Vagina (tissue), 2 donors: ENCODE results near the gene ARHGEF12. TPM values are rescaled to one million over a fixed set of nuclear protein-coding genes. Genes with fewer than 3 reads are reported as not detected.

Source experiments
- DNase-seq, 2 donors: peaks; one replicate each; pipeline ENCODE4 v3.0.0-alpha.2; 2017; ENCODE audit errors: extremely low spot score in 2 of 2
- H3K27ac ChIP-seq: fragments of 200-600 bp; sonication (generic); one replicate; pipeline ENCODE4 v1.5.1; 2019
- H3K27me3 ChIP-seq: fragments of 200-600 bp; sonication (generic); one replicate; pipeline ENCODE4 v1.5.1; 2019
- H3K36me3 ChIP-seq, 2 donors: fragments of 200-600 bp; sonication (generic); one replicate each; pipeline ENCODE4 v1.5.1; 2017 to 2019
- H3K4me1 ChIP-seq: fragments of 200-600 bp; sonication (generic); one replicate; pipeline ENCODE4 v1.5.1; 2019
- H3K4me3 ChIP-seq, 2 donors: fragments of 200-600 bp; sonication (generic); 1 replicate in 1 of 2; 2 replicates in 1 of 2; pipeline ENCODE4 v1.5.1; 2016 to 2019
- H3K9me3 ChIP-seq: fragments of 200-600 bp; sonication (generic); one replicate; pipeline ENCODE4 v1.5.1; 2019
- POLR2A ChIP-seq, 2 donors: fragments of 450-650 bp; IDR thresholded peaks; one replicate each; pipeline ENCODE4 v1.6.1; 2017; ENCODE audit warnings: antibody characterized with exemption in 2 of 2, mild to moderate bottlenecking in 2 of 2, moderate library complexity in 2 of 2
- POLR2AphosphoS5 ChIP-seq, 2 donors: sonication (generic); formaldehyde crosslinking; IDR thresholded peaks; one replicate each; pipeline ENCODE4 v1.9.0; 2017; ENCODE audit warnings: antibody characterized with exemption in 2 of 2, mild to moderate bottlenecking in 2 of 2, low read depth in 1 of 2; ENCODE audit not compliant: insufficient read depth in 1 of 2
- intact Hi-C: fragments of 100-400 bp; cut with DNase I; formaldehyde crosslinking; loops from one replicate; pipeline ENCODE4 v1.15.1; 2023
- total RNA-seq: library from RNA; depleted of rRNA; stranded (reverse); fragments of >200 nt; gene quantifications from one replicate; pipeline ENCODE4 v1.2.3, GENCODE V29; 2016
- TF ChIP-seq, protein P1 (sequence below), 3 experiments: fragments of 450-650 bp in 2 of 3; fragments of 200-600 bp in 1 of 3; sonication (generic) in 1 of 3; IDR thresholded peaks; one replicate each; pipeline ENCODE4 v1.5.1; 2017 to 2019; ENCODE audit warnings: antibody characterized with exemption in 3 of 3, mild to moderate bottlenecking in 2 of 3, moderate library complexity in 2 of 3

ARHGEF12 gene
- total RNA-seq, 1 donor from 2014 or later = 106 TPM

DNA sequence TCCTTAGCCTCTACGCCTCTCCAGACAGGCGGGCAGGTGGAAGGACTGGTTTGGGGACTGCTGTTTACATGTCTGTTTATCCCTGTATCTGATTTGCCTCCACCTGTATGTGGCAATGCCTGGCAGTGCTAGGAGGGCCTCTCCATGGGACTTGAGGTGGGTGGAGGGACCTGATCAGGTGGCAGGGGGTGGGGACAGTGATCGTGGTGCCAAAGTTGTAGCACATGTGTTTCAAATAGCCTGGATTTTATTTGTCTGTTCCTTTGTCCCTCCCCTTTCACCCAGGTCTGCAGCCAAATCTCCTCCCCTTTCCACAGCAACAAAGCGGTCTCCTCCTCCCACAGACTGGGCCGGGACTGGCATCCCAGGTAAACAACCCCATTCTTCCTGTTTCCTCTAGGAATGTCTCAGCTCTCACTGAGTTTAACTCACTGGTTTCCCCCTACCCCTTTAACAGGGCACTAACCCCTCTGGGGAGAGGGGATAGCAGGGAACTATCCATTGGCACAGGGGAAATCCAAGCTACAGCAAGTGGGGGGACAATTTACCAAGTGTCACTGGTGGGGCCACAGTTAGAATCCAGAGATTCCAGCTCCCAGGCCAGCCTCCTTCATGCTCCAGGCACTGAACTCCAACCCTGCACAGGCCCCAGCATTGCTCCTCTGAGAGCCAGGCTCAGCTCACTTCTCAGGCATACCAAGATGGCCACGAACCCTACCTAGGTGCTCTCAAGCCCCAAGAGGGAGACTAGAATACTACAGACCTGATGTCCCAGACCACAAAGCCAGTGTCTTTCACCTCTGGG, 34.0 kb upstream of the ARHGEF12 start:
- no peaks in the 10 kb centered on the region for H3K36me3 ChIP-seq
- intact Hi-C loops = loop anchor here (5.0 kb wide), 2 partner anchors 65 to 130 kb away; no protein-coding TSS in a partner anchor
- no peaks in the 10 kb centered on the region for H3K9me3 ChIP-seq
- H3K4me1 ChIP-seq = peaks cover 15% of the 10 kb centered on the region
- TF ChIP-seq POLR2AphosphoS5 (IDR thresholded peaks at IDR 0.05; ENCODE audit: insufficient read depth in 1 of 2, low read depth in 1 of 2) = peak in 1 of 2 donors; percentile 65
- TF ChIP-seq, protein P1, sequence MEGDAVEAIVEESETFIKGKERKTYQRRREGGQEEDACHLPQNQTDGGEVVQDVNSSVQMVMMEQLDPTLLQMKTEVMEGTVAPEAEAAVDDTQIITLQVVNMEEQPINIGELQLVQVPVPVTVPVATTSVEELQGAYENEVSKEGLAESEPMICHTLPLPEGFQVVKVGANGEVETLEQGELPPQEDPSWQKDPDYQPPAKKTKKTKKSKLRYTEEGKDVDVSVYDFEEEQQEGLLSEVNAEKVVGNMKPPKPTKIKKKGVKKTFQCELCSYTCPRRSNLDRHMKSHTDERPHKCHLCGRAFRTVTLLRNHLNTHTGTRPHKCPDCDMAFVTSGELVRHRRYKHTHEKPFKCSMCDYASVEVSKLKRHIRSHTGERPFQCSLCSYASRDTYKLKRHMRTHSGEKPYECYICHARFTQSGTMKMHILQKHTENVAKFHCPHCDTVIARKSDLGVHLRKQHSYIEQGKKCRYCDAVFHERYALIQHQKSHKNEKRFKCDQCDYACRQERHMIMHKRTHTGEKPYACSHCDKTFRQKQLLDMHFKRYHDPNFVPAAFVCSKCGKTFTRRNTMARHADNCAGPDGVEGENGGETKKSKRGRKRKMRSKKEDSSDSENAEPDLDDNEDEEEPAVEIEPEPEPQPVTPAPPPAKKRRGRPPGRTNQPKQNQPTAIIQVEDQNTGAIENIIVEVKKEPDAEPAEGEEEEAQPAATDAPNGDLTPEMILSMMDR (IDR thresholded peaks at IDR 0.05) = no peak
- H3K27me3 ChIP-seq = no peaks in the 10 kb centered on the region
- no peak for DNase-seq
- H3K27ac ChIP-seq = peak overlapping the region; percentile 49
- H3K4me3 ChIP-seq = no peak overlapping the region

GRCh38 chr11:120303004-120303637, 33.1 kb upstream of the ARHGEF12 start:
- TF ChIP-seq POLR2A (IDR thresholded peaks at IDR 0.05) (no peak), POLR2AphosphoS5 (IDR thresholded peaks at IDR 0.05; ENCODE audit: insufficient read depth in 1 of 2, low read depth in 1 of 2) (no peak)
- TF ChIP-seq, protein P1 (IDR thresholded peaks at IDR 0.05) = peak; percentile 56 to 81 (median 70)
- Histone ChIP-seq H3K4me3 (no peak overlapping the region), H3K9me3 (no peaks in the 10 kb centered on the region), H3K36me3 (no peaks in the 10 kb centered on the region), H3K4me1 (peaks cover 15% of the 10 kb centered on the region), H3K27ac (peak overlapping the region; percentile 58), H3K27me3 (no peaks in the 10 kb centered on the region)
- intact Hi-C loops = loop anchor here (5.0 kb wide), 2 partner anchors 66 to 131 kb away; no protein-coding TSS in a partner anchor
- no peak for DNase-seq

DNA sequence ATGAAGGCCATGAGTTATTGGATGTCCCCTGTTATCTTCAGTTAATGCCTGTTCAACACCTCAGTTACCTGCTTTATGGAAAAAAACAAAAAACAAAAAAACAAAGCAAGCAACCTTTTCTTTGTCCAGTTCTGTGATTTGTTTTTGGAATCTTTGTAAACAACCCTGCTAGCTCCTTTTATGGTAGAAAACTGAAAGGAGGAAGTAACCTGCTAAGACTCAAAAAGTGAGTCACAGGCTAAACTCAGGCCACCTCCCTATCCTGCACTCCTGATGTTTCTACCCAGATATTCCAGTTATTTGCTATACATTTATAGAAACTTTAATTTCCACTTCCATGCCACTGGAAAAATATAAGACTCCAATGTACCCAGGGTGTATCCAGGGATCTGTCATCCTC, 31.7 kb upstream of the ARHGEF12 start:
- no peak overlapping the region for H3K4me3 ChIP-seq
- H3K9me3 ChIP-seq = no peaks in the 10 kb centered on the region
- no peak for DNase-seq
- peaks cover 14% of the 10 kb centered on the region for H3K4me1 ChIP-seq
- intact Hi-C loops = loop anchor here (5.0 kb wide), 2 partner anchors 67 to 132 kb away; no protein-coding TSS in a partner anchor
- H3K27me3 ChIP-seq = no peaks in the 10 kb centered on the region
- H3K36me3 ChIP-seq = no peaks in the 10 kb centered on the region
- TF ChIP-seq, protein P1 (IDR thresholded peaks at IDR 0.05) = no peak
- peak in 1 of 2 donors; percentile 79 for TF ChIP-seq POLR2AphosphoS5 (IDR thresholded peaks at IDR 0.05; ENCODE audit: insufficient read depth in 1 of 2, low read depth in 1 of 2)
- H3K27ac ChIP-seq = peak overlapping the region; percentile 59

GRCh38 chr11:120305286-120305685, 30.9 kb upstream of the ARHGEF12 start:
- no peaks in the 10 kb centered on the region for H3K9me3 ChIP-seq
- no peaks in the 10 kb centered on the region for H3K27me3 ChIP-seq
- peaks cover 10% of the 10 kb centered on the region for H3K4me1 ChIP-seq
- intact Hi-C loops = no loop called here
- peak overlapping the region; percentile 59 for H3K27ac ChIP-seq
- TF ChIP-seq POLR2AphosphoS5 (IDR thresholded peaks at IDR 0.05; ENCODE audit: insufficient read depth in 1 of 2, low read depth in 1 of 2) (no peak), POLR2A (IDR thresholded peaks at IDR 0.05) (no peak)
- TF ChIP-seq, protein P1 (IDR thresholded peaks at IDR 0.05) = no peak
- H3K4me3 ChIP-seq = no peak overlapping the region
- no peak for DNase-seq
- H3K36me3 ChIP-seq = no peaks in the 10 kb centered on the region
